ENCODE measurements around the gene MTMR3.

DNA sequence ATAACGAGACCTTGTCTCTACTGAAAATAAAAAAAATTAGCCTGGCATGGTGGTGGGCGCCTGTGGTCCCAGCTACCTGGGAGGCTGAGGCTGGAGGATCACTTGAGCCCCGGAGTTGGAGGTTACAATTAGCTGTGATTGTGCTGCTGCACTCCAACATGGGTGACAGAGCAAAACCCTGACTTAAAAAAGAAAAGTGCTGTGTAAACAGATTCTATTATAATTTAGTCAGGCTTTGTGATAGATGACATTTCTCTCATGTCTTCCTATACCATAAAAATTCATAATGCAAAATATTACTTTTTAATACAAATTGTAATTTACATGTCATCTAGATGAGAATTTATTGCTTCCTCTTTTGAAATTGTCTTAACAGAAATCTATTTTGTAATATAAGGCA lies 94.1 kb downstream of the MTMR3 start:
- TF ChIP-seq, protein P1, sequence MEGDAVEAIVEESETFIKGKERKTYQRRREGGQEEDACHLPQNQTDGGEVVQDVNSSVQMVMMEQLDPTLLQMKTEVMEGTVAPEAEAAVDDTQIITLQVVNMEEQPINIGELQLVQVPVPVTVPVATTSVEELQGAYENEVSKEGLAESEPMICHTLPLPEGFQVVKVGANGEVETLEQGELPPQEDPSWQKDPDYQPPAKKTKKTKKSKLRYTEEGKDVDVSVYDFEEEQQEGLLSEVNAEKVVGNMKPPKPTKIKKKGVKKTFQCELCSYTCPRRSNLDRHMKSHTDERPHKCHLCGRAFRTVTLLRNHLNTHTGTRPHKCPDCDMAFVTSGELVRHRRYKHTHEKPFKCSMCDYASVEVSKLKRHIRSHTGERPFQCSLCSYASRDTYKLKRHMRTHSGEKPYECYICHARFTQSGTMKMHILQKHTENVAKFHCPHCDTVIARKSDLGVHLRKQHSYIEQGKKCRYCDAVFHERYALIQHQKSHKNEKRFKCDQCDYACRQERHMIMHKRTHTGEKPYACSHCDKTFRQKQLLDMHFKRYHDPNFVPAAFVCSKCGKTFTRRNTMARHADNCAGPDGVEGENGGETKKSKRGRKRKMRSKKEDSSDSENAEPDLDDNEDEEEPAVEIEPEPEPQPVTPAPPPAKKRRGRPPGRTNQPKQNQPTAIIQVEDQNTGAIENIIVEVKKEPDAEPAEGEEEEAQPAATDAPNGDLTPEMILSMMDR (conservative IDR thresholded peaks at IDR 0.05 in 1 of 2, IDR thresholded peaks at IDR 0.05 in 1 of 2; ENCODE audit: extremely low read depth in 1 of 2, insufficient read depth in 1 of 2, low read depth in 1 of 2, low read length in 2 of 2) = no peak
- no peak for TF ChIP-seq EZH2 (IDR thresholded peaks at IDR 0.05; ENCODE audit: borderline replicate concordance, low read length)
